Nephron (organoid): ENCODE results near the gene FOXI2.

Source experiments
- H3K27ac Mint-ChIP-seq, 3 experiments: 2 replicates each; pipeline ENCODE4 v1.8.0; 2020; ENCODE audit warnings: mixed read lengths in 3 of 3, mild to moderate bottlenecking in 2 of 3, moderate library complexity in 1 of 3
- H3K27me3 Mint-ChIP-seq: 2 replicates; pipeline ENCODE4 v1.8.0; 2021; ENCODE audit warnings: low read depth, mild to moderate bottlenecking, moderate library complexity, mixed read lengths
- H3K36me3 Mint-ChIP-seq: 2 replicates; pipeline ENCODE4 v1.8.0; 2020; ENCODE audit warnings: low read depth, mixed read lengths
- H3K4me1 Mint-ChIP-seq: 2 replicates; pipeline ENCODE4 v1.8.0; 2020; ENCODE audit warnings: mixed read lengths
- H3K4me3 Mint-ChIP-seq, 3 experiments: 2 replicates each; pipeline ENCODE4 v1.8.0; 2020; ENCODE audit warnings: mild to moderate bottlenecking in 3 of 3, mixed read lengths in 3 of 3, moderate library complexity in 2 of 3
- H3K9me3 Mint-ChIP-seq: 2 replicates; pipeline ENCODE4 v1.8.0; 2020; ENCODE audit warnings: mixed read lengths
- TF ChIP-seq, protein P1 (sequence below), 3 experiments: fragments of 200-600 bp; sonication (generic); IDR thresholded peaks; one replicate each; pipeline ENCODE4 v1.5.0; 2021; ENCODE audit warnings: antibody characterized with exemption in 3 of 3; ENCODE audit not compliant: unreplicated experiment in 3 of 3

Gene FOXI2

DNA sequence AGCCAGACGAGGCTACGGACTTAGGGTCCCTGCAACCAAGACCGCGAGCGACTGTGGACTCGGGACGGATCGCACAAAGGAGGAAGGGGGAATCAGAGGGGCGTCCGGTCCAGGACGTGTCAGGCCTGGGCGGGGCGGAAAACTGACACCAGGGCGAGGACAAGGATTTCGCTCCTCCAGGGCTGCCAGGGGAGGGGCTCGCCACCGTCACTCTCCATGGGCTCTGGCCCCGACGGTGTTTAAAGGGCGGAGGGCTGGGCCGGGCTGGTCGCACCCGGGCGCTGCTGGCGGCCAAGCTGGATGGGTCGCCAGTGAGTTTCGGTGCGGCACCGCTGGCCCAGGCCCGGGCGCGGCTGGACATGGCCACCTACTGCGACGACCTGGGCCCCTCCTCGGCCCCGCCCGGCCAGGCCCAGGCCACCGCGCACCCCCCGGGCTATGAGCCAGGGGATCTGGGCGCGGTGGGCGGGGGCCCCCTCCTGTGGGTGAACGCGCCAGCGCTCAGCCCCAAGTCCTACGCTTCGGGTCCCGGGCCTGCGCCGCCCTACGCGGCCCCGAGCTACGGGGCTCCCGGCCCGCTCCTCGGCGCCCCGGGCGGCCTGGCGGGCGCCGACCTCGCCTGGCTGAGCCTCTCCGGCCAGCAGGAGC, at the start of gene FOXI2:
Gene FOXI2, plus strand, starts transcription at position 271 of the 648 bp plus-strand sequence. Its CDS starts 89 bp downstream, at position 360.
- Mint-ChIP-seq H3K36me3 (no peaks in the 10 kb centered on the region), H3K9me3 (peaks cover 11% of the 10 kb centered on the region), H3K27ac (no peak within 1 kb of the TSS), H3K4me3 (peak within 1 kb of the TSS; percentile 61 to 68 (median 61)), H3K27me3 (peaks cover 98% of the 10 kb centered on the region), H3K4me1 (no peaks in the 10 kb centered on the region)
- TF ChIP-seq, protein P1, sequence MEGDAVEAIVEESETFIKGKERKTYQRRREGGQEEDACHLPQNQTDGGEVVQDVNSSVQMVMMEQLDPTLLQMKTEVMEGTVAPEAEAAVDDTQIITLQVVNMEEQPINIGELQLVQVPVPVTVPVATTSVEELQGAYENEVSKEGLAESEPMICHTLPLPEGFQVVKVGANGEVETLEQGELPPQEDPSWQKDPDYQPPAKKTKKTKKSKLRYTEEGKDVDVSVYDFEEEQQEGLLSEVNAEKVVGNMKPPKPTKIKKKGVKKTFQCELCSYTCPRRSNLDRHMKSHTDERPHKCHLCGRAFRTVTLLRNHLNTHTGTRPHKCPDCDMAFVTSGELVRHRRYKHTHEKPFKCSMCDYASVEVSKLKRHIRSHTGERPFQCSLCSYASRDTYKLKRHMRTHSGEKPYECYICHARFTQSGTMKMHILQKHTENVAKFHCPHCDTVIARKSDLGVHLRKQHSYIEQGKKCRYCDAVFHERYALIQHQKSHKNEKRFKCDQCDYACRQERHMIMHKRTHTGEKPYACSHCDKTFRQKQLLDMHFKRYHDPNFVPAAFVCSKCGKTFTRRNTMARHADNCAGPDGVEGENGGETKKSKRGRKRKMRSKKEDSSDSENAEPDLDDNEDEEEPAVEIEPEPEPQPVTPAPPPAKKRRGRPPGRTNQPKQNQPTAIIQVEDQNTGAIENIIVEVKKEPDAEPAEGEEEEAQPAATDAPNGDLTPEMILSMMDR (IDR thresholded peaks at IDR 0.05; ENCODE audit: unreplicated experiment in 3 of 3) = no peak

DNA sequence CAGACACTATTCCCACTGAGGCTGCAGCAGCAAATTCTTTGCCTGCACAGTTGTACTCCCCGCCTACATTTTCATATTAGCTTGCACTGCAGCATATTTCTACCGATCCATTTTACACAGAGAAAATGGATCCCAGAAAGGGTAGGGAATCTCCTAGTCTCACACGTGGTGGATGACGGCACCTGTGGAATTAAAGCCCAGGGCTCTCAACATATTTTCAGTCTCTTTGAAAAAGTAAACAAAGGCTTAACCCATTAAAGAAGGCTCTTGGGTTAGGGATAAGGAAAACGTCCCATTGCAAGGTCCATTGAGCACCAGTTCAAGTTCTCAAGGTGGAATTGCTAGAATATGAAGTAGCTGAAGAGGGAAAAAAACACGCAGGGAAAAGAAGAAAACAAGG, 49.4 kb upstream of the FOXI2 start:
- H3K36me3 Mint-ChIP-seq = no peaks in the 10 kb centered on the region
- no peak overlapping the region for H3K4me3 Mint-ChIP-seq
- TF ChIP-seq, protein P1 (IDR thresholded peaks at IDR 0.05; ENCODE audit: unreplicated experiment in 3 of 3) = no peak
- no peak overlapping the region for H3K27ac Mint-ChIP-seq
- peaks cover 5% of the 10 kb centered on the region for H3K4me1 Mint-ChIP-seq
- no peaks in the 10 kb centered on the region for H3K27me3 Mint-ChIP-seq
- H3K9me3 Mint-ChIP-seq = no peaks in the 10 kb centered on the region

DNA sequence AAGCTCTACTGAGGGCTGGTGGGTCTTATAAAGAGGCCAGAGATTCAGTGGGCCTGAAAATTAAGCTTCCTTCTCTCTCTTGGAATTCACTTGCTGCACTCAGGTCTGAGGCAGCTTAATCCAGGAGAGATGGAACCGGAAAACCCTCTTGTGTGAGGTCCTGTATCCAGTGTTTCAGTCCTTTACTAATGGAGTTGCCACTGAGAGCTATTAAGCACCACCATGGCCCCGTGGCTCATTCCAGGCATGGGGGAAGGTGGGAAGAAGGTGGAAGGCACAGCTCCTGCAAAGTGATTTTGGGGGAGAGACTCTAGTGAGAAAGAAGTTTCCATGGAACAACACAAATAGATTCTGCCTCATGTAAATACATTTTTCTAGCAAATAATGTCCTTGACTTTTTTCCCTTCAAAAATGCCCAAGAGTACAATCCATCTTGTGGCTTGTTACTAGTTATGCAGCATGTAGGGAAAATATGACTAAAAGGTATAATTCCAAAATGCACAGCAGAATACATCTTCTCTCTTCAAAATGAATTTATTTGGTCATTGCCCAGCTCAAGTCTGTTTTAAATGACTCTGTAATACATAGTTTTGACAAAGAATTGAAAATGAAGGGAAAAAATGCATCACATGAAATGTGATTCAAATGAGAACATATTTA, 46.7 kb upstream of the FOXI2 start:
- H3K27me3 Mint-ChIP-seq = peaks cover 10% of the 10 kb centered on the region
- no peak overlapping the region for H3K27ac Mint-ChIP-seq
- no peaks in the 10 kb centered on the region for H3K36me3 Mint-ChIP-seq
- peaks cover 4% of the 10 kb centered on the region for H3K9me3 Mint-ChIP-seq
- H3K4me3 Mint-ChIP-seq = no peak overlapping the region
- TF ChIP-seq, protein P1 (IDR thresholded peaks at IDR 0.05; ENCODE audit: unreplicated experiment in 3 of 3) = no peak
- H3K4me1 Mint-ChIP-seq = peaks cover 5% of the 10 kb centered on the region

DNA sequence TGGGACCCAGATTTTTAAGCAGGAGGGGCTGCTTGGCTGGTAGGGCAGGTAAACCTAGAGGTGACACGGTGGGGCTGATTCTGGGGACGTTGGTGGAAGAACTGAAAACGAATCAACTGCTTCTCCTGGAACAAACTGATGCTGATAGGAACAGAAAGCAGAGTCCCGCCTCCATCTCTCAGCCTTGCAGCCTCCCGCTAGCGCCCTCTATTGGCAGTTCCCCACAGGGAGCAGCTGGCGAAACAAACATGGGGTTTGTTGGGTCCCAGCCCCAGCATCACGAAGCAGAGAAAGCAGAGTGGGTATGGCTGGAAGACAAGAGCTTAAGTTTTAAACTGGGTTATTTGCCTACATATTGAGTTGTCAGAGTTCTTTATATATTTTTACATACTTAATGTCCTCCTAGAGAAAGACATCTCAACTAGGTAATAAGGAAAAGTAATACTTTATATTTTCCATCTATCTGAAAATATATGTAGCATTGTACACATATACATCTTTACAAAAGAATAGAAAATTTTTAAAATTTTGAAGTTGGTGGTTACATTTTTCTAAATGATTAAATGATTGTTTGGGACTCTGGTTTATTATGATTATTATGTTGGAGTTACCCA, 42.3 kb upstream of the FOXI2 start:
- Mint-ChIP-seq H3K4me1 (peaks cover 5% of the 10 kb centered on the region), H3K9me3 (peaks cover 4% of the 10 kb centered on the region), H3K36me3 (no peaks in the 10 kb centered on the region), H3K4me3 (no peak overlapping the region), H3K27ac (no peak overlapping the region), H3K27me3 (peaks cover 12% of the 10 kb centered on the region)
- TF ChIP-seq, protein P1 (IDR thresholded peaks at IDR 0.05; ENCODE audit: unreplicated experiment in 3 of 3) = peak in 1 of 3 experiments; percentile 27

DNA sequence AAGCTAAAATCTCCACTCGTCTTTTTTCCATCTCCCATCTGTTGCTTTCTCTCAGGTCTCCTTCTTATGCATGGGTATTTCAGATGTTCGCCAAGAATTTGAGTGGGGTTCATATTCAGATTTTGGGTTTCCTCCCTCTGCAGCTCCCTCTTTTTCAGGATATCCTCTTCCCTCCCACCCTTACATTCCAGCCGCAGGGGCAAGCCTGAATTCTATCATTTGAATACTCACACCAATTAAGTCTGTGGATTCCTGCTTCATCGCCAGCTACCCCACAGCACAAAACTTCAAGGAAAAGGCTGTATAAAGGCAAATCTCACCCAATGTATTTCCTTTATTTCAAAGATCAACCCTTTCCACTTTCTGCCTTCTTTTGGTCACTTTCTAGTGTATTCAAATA, 41.6 kb upstream of the FOXI2 start:
- TF ChIP-seq, protein P1 (IDR thresholded peaks at IDR 0.05; ENCODE audit: unreplicated experiment in 3 of 3) = no peak
- H3K4me1 Mint-ChIP-seq = peaks cover 5% of the 10 kb centered on the region

More for the DNA sequence above, 41.6 kb upstream of the FOXI2 start:
- no peaks in the 10 kb centered on the region for H3K36me3 Mint-ChIP-seq
- H3K27me3 Mint-ChIP-seq = peaks cover 12% of the 10 kb centered on the region
- H3K9me3 Mint-ChIP-seq = peaks cover 4% of the 10 kb centered on the region
- no peak overlapping the region for H3K4me3 Mint-ChIP-seq
- no peak overlapping the region for H3K27ac Mint-ChIP-seq
